Measurements from ENCODE around the gene COL1A1.

Gene COL1A1

GRCh38 chr17:50209133-50209471, 7.7 kb upstream of the COL1A1 start:
- DNase-seq (ENCODE audit: extremely low read depth, low read depth), result no peak
- TF ChIP-seq, protein P1, sequence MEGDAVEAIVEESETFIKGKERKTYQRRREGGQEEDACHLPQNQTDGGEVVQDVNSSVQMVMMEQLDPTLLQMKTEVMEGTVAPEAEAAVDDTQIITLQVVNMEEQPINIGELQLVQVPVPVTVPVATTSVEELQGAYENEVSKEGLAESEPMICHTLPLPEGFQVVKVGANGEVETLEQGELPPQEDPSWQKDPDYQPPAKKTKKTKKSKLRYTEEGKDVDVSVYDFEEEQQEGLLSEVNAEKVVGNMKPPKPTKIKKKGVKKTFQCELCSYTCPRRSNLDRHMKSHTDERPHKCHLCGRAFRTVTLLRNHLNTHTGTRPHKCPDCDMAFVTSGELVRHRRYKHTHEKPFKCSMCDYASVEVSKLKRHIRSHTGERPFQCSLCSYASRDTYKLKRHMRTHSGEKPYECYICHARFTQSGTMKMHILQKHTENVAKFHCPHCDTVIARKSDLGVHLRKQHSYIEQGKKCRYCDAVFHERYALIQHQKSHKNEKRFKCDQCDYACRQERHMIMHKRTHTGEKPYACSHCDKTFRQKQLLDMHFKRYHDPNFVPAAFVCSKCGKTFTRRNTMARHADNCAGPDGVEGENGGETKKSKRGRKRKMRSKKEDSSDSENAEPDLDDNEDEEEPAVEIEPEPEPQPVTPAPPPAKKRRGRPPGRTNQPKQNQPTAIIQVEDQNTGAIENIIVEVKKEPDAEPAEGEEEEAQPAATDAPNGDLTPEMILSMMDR (IDR thresholded peaks at IDR 0.05; ENCODE audit: low read depth, low read length), result no peak

DNA sequence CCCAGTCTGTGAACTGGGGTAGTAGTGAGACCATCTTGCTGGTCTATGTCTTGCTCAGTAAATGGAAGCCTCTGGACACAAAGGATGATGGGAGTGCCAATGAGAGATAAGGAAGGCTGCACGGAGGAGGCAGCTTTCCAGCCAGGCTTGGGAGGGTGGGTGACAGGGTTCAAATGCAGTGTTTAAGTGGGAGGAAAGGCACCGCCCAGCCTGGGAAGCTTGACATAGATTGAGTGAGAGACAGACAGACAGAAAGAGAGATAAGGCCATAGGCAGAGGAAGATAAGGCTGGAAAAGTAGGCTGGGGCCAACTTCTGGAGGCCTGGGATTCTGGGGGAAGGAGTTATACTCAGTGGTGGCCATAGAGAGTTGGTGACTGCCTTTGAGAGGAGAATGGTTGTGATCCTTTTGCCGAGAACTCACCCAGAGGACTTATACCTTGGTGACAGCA, 7.2 kb upstream of the COL1A1 start:
- DNase-seq (ENCODE audit: extremely low read depth, low read depth), result no peak
- TF ChIP-seq, protein P1 (IDR thresholded peaks at IDR 0.05; ENCODE audit: low read depth, low read length), result no peak

GRCh38 chr17:50207792-50208567, 6.5 kb upstream of the COL1A1 start:
- TF ChIP-seq, protein P1 (IDR thresholded peaks at IDR 0.05; ENCODE audit: low read depth, low read length), result no peak
- no peak for DNase-seq (ENCODE audit: extremely low read depth, low read depth)

GRCh38 chr17:50207315-50207714, 5.9 kb upstream of the COL1A1 start:
- no peak for DNase-seq (ENCODE audit: extremely low read depth, low read depth)
- TF ChIP-seq, protein P1 (IDR thresholded peaks at IDR 0.05; ENCODE audit: low read depth, low read length), result no peak

DNA sequence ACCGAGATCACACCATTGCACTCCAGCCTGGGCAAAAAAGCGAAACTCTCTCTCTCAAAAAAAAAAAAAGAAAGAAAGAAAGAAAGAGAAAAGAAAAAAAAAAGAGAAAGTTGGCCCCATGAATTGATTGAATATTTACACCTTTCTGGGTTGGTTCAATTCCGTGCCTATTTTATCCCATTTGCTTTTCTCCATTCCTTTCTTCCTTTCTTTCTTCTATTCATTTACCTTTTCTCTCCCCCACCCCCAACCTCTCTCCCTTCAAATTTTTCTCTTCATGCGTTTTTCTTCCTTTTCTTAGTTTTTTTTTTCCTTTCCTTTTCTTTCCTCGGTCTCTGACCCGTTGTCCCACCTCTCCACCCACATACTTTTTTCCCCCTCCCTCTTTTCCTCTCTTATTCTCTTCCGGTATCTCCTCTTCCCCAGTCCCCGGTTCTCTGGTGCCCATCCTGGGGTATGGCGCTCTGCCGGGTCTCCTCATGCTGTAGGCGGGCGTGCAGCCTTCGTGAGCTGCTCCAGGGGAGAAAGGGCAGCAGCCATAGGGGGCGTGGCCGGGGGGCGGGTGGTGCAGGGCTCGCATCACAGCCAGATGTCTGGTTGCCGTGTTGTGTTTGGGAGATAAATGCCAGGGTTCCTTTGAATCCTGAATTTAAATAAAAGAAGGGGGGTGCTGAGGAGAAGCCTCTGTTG, 5.3 kb upstream of the COL1A1 start:
- no peak for DNase-seq (ENCODE audit: extremely low read depth, low read depth)

DNA sequence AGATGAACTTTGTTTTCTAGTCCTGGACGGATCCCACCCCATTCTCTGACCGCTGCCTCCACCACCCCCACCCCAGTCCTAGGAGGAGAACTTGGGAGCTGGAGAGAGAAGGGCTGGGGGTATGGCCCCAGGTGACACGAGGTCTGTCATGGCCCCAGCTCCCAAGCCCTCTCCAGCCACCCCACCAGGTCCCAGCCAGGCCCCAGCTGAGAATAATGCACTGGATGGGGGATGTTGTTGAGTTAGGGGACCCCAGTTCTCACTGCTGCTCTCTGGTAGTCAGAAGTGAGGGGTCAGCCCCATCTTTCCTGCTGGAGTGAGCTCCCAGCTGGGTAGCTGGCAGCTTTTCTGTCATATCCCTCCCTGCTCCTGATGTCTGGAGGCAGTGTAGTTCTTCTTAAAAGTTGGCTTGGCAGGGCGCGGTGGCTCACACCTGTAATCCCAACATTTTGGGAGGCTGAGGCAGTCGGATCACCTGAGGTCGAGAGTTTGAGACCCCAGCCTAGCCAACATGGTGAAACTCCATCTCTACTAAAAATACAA, 4.6 kb upstream of the COL1A1 start:
- no peak for DNase-seq (ENCODE audit: extremely low read depth, low read depth)
- TF ChIP-seq, protein P1 (IDR thresholded peaks at IDR 0.05; ENCODE audit: low read depth, low read length), result no peak

More for the DNA sequence above, 5.3 kb upstream of the COL1A1 start:
- TF ChIP-seq, protein P1 (IDR thresholded peaks at IDR 0.05; ENCODE audit: low read depth, low read length), result no peak
